H1 (cell line): ENCODE data around the gene ANXA2R. TPM values are rescaled to one million over a fixed set of nuclear protein-coding genes. Genes with fewer than 3 reads are reported as not detected.

Experiments
- polyA plus RNA-seq, 7 experiments: library from polyadenylated mRNA; depleted of rRNA in 3 of 7; stranded (reverse) in 5 of 7; unstranded in 2 of 7; fragments of >200 nt in 5 of 7; fragments of 200-250 nt in 2 of 7; gene quantifications; 1 replicate in 5 of 7; 2 replicates in 1 of 7; 4 replicates in 1 of 7; pipeline versions ENCODE4 v1.2.1 to v1.2.3, GENCODE V29; 2011 to 2013; ENCODE audit warnings: missing spikeins in 2 of 7, mixed read lengths in 2 of 7
- total RNA-seq: library from RNA; stranded (reverse); fragmentation: NEBNext Ultra II Directional; extraction: Animal tissue kit (Norgen Biotek cat#: 25700); gene quantifications from 2 replicates; pipeline ENCODE4 v1.2.1, GENCODE V29; 2021

The ANXA2R gene
- total and polyA plus RNA-seq, 2 of the 8 experiments (the other 6 are each of a cell fraction or from before 2014, with no cell fraction given), result 0.08 to 0.17 TPM

Other genes starting within 250 kb of the ANXA2R start
- gene SELENOP, start 228.4 kb downstream of the ANXA2R start, total RNA-seq, result 17.0 and 19.4 TPM in 2 replicates
- 4.9 and 5.5 TPM in 2 replicates for gene SELENOP, start 228.4 kb downstream of the ANXA2R start, polyA plus RNA-seq (2011; rRNA removed)
- 34.9 and 36.3 TPM in 2 replicates for gene ZNF131, start 80.6 kb upstream of the ANXA2R start, total RNA-seq
- gene ZNF131, start 80.6 kb upstream of the ANXA2R start, polyA plus RNA-seq (2011; rRNA removed), result 11.7 and 16.1 TPM in 2 replicates
- not detected in 2 replicates for gene NIM1K, start 151.9 kb upstream of the ANXA2R start, total RNA-seq
- gene NIM1K, start 151.9 kb upstream of the ANXA2R start, polyA plus RNA-seq (2011; rRNA removed), result not detected in 2 replicates